Measurements from ENCODE around the gene UBE3B.

DNA sequence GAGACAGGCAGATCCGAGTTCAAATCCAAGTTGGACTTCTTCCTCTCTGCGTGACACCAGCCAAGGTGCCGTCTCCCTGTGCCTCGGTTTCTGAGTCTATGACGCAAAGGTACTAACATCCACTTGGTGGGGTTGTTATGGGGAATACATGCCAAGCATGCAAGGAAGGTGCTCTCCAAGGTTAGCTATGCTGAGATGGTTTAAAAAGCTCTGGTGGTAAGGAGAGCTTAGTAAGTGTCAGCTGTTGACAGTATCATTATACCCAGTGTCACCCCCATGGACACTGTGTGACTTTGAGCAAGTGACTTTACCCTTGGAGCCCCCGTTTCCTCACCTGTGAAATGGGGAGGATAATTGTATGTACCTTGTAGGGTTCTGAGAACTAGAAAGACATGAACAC lies 73.7 kb downstream of the UBE3B start:
- TF ChIP-seq YY1 (IDR thresholded peaks at IDR 0.05; ENCODE audit: insufficient read depth, insufficient read length): no peak
- no peak for TF ChIP-seq ZNF274 (IDR thresholded peaks at IDR 0.05; ENCODE audit: low read depth, low read length)

Data from NT2/D1 (cell line).